WTC11 (cell line): ENCODE data around the gene KRTAP10-4. TPM values are rescaled to one million over a fixed set of nuclear protein-coding genes. Genes with fewer than 3 reads are reported as not detected.

Source experiments
- ATAC-seq: fragments of 200-7000 bp; cut with Tn5 transposase; 2 replicates; pipeline ENCODE4 v1.10.0; 2021; ENCODE audit warnings: mild to moderate bottlenecking, moderate library complexity
- CTCF ChIA-PET: fragments of 300-600 bp; sonication (Branson Sonifier 250); formaldehyde crosslinking; loops from one replicate; lab custom pipeline; 2021; ENCODE audit warnings: antibody characterized with exemption; lab: Charles Lee
- POLR2A ChIA-PET: fragments of 350-600 bp; sonication (Branson Sonifier 250); formaldehyde crosslinking; loops from one replicate; lab custom pipeline; 2021; ENCODE audit warnings: antibody characterized with exemption; lab: Charles Lee
- DNase-seq: peaks from one replicate; pipeline ENCODE4 v3.0.0; 2021; ENCODE audit warnings: low spot score
- H3K27ac Mint-ChIP-seq: 2 replicates; pipeline ENCODE4 v1.8.0; 2021; ENCODE audit warnings: mixed read lengths
- H3K27me3 Mint-ChIP-seq: 2 replicates; pipeline ENCODE4 v1.8.0; 2021; ENCODE audit warnings: low read depth, mild to moderate bottlenecking, moderate library complexity, mixed read lengths
- H3K36me3 Mint-ChIP-seq: 2 replicates; pipeline ENCODE4 v1.8.0; 2021; ENCODE audit warnings: mixed read lengths
- H3K4me1 Mint-ChIP-seq: 2 replicates; pipeline ENCODE4 v1.8.0; 2022; ENCODE audit warnings: mixed read lengths
- H3K4me3 Mint-ChIP-seq: 2 replicates; pipeline ENCODE4 v1.8.0; 2021; ENCODE audit warnings: mild to moderate bottlenecking, moderate library complexity, mixed read lengths
- H3K9me3 Mint-ChIP-seq: 2 replicates; pipeline ENCODE4 v1.8.0; 2021; ENCODE audit warnings: mixed read lengths
- ATF1 ChIP-seq: sonication (generic); formaldehyde crosslinking; IDR thresholded peaks from 2 replicates; pipeline ENCODE4 v1.8.1; 2023; ENCODE audit warnings: mild to moderate bottlenecking, moderate library complexity, missing genetic modification reagents
- CREB1 ChIP-seq: sonication (generic); formaldehyde crosslinking; IDR thresholded peaks from 2 replicates; pipeline ENCODE4 v1.8.0; 2023; ENCODE audit warnings: mild to moderate bottlenecking, missing genetic modification reagents
- EMX1 ChIP-seq: fragments of 250-450 bp; sonication (Bioruptor Pico); IDR thresholded peaks from 2 replicates; pipeline ENCODE4 v1.8.0; 2021; ENCODE audit warnings: mild to moderate bottlenecking
- ETV6 ChIP-seq: sonication (generic); formaldehyde crosslinking; IDR thresholded peaks from 2 replicates; pipeline ENCODE4 v1.8.1; 2022; ENCODE audit warnings: mild to moderate bottlenecking, missing genetic modification reagents
- GABPB1 ChIP-seq: sonication (generic); formaldehyde crosslinking; IDR thresholded peaks from 2 replicates; pipeline ENCODE4 v1.8.1; 2023; ENCODE audit warnings: mild to moderate bottlenecking, missing genetic modification reagents
- GRHL2 ChIP-seq: fragments of 250-450 bp; sonication (Bioruptor Pico); IDR thresholded peaks from 2 replicates; pipeline ENCODE4 v1.8.0; 2022; ENCODE audit warnings: mild to moderate bottlenecking, moderate library complexity; ENCODE audit not compliant: insufficient replicate concordance, severe bottlenecking
- MLX ChIP-seq: sonication (generic); formaldehyde crosslinking; IDR thresholded peaks from 2 replicates; pipeline ENCODE4 v1.8.1; 2023; ENCODE audit warnings: mild to moderate bottlenecking, missing genetic modification reagents, moderate library complexity
- MXD4 ChIP-seq: fragments of 250-450 bp; sonication (Bioruptor Pico); IDR thresholded peaks from 2 replicates; pipeline ENCODE4 v1.8.0; 2021; ENCODE audit warnings: mild to moderate bottlenecking, moderate library complexity, borderline replicate concordance
- SMAD3 ChIP-seq: sonication (generic); formaldehyde crosslinking; IDR thresholded peaks from 2 replicates; pipeline ENCODE4 v1.8.0; 2022; ENCODE audit warnings: missing genetic modification reagents, mild to moderate bottlenecking, borderline replicate concordance
- ZNF263 ChIP-seq: sonication (generic); formaldehyde crosslinking; IDR thresholded peaks from 2 replicates; pipeline ENCODE4 v1.8.1; 2022; ENCODE audit warnings: low read depth, mild to moderate bottlenecking, moderate library complexity, missing genetic modification reagents
- ZNF425 ChIP-seq: fragments of 250-450 bp; sonication (Bioruptor Pico); conservative IDR thresholded peaks from 2 replicates; pipeline ENCODE4 v1.9.0; 2021; ENCODE audit warnings: mild to moderate bottlenecking
- ZNF671 ChIP-seq: fragments of 250-450 bp; sonication (Bioruptor Pico); IDR thresholded peaks from 2 replicates; pipeline ENCODE4 v1.8.0; 2021; ENCODE audit warnings: mild to moderate bottlenecking
- total RNA-seq: library from RNA; stranded (reverse); gene quantifications from 3 replicates; pipeline ENCODE4 v1.2.3, GENCODE V29; 2021
- TF ChIP-seq, protein P1 (sequence below): sonication (generic); formaldehyde crosslinking; IDR thresholded peaks from 2 replicates; pipeline ENCODE4 v1.8.1; 2023; ENCODE audit warnings: mild to moderate bottlenecking, missing genetic modification reagents, borderline replicate concordance
- TF ChIP-seq, protein P2 (sequence below): sonication (generic); formaldehyde crosslinking; IDR thresholded peaks from 2 replicates; pipeline ENCODE4 v1.8.0; 2022; ENCODE audit warnings: mild to moderate bottlenecking, missing genetic modification reagents
- TF ChIP-seq, protein P3 (sequence below): sonication (generic); formaldehyde crosslinking; IDR thresholded peaks from 2 replicates; pipeline ENCODE4 v1.8.1; 2023; ENCODE audit warnings: mild to moderate bottlenecking, missing genetic modification reagents

KRTAP10-4 gene
- total RNA-seq, 1 experiment from 2014 or later, result not detected

GRCh38 chr21:44537930-44538911, 35.3 kb upstream of the KRTAP10-4 start:
- Mint-ChIP-seq H3K36me3 (0 out of 2 replicates have a peak, but pooled peaks cover 2% of the 10 kb centered on the region), H3K4me3 (no peak overlapping the region), H3K4me1 (0 out of 2 replicates have a peak, but pooled peaks cover 6% of the 10 kb centered on the region), H3K9me3 (peaks cover 7% of the 10 kb centered on the region), H3K27me3 (no peaks in the 10 kb centered on the region), H3K27ac (no peak overlapping the region)
- DNase-seq (no peak), ATAC-seq (no peak)
- POLR2A ChIA-PET, result no interaction called here
- CTCF ChIA-PET, result no interaction called here
- TF ChIP-seq EMX1 (CRISPR knock-in tag), result no peak
- TF ChIP-seq SMAD3 (CRISPR knock-in tag), result no peak
- TF ChIP-seq, protein P1, sequence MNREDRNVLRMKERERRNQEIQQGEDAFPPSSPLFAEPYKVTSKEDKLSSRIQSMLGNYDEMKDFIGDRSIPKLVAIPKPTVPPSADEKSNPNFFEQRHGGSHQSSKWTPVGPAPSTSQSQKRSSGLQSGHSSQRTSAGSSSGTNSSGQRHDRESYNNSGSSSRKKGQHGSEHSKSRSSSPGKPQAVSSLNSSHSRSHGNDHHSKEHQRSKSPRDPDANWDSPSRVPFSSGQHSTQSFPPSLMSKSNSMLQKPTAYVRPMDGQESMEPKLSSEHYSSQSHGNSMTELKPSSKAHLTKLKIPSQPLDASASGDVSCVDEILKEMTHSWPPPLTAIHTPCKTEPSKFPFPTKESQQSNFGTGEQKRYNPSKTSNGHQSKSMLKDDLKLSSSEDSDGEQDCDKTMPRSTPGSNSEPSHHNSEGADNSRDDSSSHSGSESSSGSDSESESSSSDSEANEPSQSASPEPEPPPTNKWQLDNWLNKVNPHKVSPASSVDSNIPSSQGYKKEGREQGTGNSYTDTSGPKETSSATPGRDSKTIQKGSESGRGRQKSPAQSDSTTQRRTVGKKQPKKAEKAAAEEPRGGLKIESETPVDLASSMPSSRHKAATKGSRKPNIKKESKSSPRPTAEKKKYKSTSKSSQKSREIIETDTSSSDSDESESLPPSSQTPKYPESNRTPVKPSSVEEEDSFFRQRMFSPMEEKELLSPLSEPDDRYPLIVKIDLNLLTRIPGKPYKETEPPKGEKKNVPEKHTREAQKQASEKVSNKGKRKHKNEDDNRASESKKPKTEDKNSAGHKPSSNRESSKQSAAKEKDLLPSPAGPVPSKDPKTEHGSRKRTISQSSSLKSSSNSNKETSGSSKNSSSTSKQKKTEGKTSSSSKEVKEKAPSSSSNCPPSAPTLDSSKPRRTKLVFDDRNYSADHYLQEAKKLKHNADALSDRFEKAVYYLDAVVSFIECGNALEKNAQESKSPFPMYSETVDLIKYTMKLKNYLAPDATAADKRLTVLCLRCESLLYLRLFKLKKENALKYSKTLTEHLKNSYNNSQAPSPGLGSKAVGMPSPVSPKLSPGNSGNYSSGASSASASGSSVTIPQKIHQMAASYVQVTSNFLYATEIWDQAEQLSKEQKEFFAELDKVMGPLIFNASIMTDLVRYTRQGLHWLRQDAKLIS (CRISPR knock-in tag), result no peak
- TF ChIP-seq ETV6 (CRISPR knock-in tag), result no peak
- TF ChIP-seq ATF1, result no peak

DNA sequence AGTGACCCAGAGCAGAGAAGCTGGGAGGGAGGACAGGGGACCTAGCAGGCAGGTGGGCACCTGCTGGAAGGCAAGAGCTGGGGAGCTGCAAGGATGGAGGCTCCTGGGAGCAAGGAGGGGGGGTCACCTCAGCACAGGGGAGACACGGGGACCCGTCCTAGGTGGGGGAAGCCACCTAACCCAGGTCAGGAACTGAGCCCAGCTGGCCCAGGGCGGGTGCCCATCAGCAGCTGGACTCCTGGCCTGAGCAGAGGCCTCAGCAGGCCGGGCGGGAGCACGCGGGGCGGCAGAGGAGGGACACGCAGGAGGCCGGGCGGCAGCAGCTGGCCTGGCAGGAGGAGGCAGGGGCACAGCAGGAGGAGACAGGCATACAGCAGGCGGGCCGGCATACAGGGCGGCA, 34.5 kb upstream of the KRTAP10-4 start:
- ATAC-seq (no peak), DNase-seq (no peak)
- no peak for TF ChIP-seq GABPB1
- TF ChIP-seq MLX, result no peak
- no peak for TF ChIP-seq MXD4 (CRISPR knock-in tag)
- TF ChIP-seq, protein P2, sequence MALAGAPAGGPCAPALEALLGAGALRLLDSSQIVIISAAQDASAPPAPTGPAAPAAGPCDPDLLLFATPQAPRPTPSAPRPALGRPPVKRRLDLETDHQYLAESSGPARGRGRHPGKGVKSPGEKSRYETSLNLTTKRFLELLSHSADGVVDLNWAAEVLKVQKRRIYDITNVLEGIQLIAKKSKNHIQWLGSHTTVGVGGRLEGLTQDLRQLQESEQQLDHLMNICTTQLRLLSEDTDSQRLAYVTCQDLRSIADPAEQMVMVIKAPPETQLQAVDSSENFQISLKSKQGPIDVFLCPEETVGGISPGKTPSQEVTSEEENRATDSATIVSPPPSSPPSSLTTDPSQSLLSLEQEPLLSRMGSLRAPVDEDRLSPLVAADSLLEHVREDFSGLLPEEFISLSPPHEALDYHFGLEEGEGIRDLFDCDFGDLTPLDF, result no peak
- no peak for TF ChIP-seq ZNF671 (CRISPR knock-in tag)
- TF ChIP-seq CREB1 (CRISPR knock-in tag), result no peak
- no peak for TF ChIP-seq ZNF425 (CRISPR knock-in tag)
- TF ChIP-seq, protein P3, sequence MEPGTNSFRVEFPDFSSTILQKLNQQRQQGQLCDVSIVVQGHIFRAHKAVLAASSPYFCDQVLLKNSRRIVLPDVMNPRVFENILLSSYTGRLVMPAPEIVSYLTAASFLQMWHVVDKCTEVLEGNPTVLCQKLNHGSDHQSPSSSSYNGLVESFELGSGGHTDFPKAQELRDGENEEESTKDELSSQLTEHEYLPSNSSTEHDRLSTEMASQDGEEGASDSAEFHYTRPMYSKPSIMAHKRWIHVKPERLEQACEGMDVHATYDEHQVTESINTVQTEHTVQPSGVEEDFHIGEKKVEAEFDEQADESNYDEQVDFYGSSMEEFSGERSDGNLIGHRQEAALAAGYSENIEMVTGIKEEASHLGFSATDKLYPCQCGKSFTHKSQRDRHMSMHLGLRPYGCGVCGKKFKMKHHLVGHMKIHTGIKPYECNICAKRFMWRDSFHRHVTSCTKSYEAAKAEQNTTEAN, result no peak
- TF ChIP-seq GRHL2 (CRISPR knock-in tag), result no peak
- no peak for TF ChIP-seq ZNF263 (CRISPR knock-in tag)
- CTCF ChIA-PET, result no interaction called here
- Mint-ChIP-seq H3K27me3 (no peaks in the 10 kb centered on the region), H3K9me3 (peaks cover 7% of the 10 kb centered on the region), H3K36me3 (0 out of 2 replicates have a peak, but pooled peaks cover 2% of the 10 kb centered on the region), H3K27ac (no peak overlapping the region), H3K4me3 (no peak overlapping the region), H3K4me1 (0 out of 2 replicates have a peak, but pooled peaks cover 6% of the 10 kb centered on the region)
- POLR2A ChIA-PET, result no interaction called here
